NCI-H2196 treated with DMSO at 0.1 percent for 48 hours (cell line): Measurements from ENCODE around the gene VENTX.

ENCODE experiments used
- DNase-seq: peaks from one replicate; lab custom pipeline; 2025; ENCODE audit not compliant: unreplicated experiment; lab: John Stamatoyannopoulos, UW

VENTX gene

GRCh38 chr10:133237588-133238465 is at the start of gene VENTX:
TSS of gene VENTX (plus strand) at chr10:133237855. CDS start at chr10:133237915, 60 bp downstream.
- no peak for DNase-seq

GRCh38 chr10:133187906-133188681 is 49.6 kb upstream of the VENTX start:
- DNase-seq, result no peak

GRCh38 chr10:133189256-133189655 is 48.4 kb upstream of the VENTX start:
- DNase-seq, result no peak

GRCh38 chr10:133189726-133190125 is 47.9 kb upstream of the VENTX start:
- no peak for DNase-seq

- DNase-seq, result no peak
Observed at GRCh38 chr10:133190225-133190624, 47.4 kb upstream of the VENTX start.

- no peak for DNase-seq
Observed at GRCh38 chr10:133191651-133192050, 46.0 kb upstream of the VENTX start.

- no peak for DNase-seq
Observed at GRCh38 chr10:133194151-133194550, 43.5 kb upstream of the VENTX start.

- DNase-seq, result no peak
Observed at GRCh38 chr10:133195096-133195495, 42.6 kb upstream of the VENTX start.

- DNase-seq, result no peak
Observed at GRCh38 chr10:133195611-133196010, 42.0 kb upstream of the VENTX start.

GRCh38 chr10:133196221-133196915 is 41.3 kb upstream of the VENTX start:
- no peak for DNase-seq

- DNase-seq, result no peak
Observed at GRCh38 chr10:133196936-133197758, 40.5 kb upstream of the VENTX start.

- DNase-seq, result no peak
Observed at GRCh38 chr10:133197786-133198185, 39.9 kb upstream of the VENTX start.

- DNase-seq, result no peak
Observed at GRCh38 chr10:133198206-133198605, 39.4 kb upstream of the VENTX start.

GRCh38 chr10:133198621-133199487 is 38.8 kb upstream of the VENTX start:
- no peak for DNase-seq

GRCh38 chr10:133199488-133199885 is 38.2 kb upstream of the VENTX start:
- no peak for DNase-seq

- no peak for DNase-seq
Observed at GRCh38 chr10:133199992-133200611, 37.6 kb upstream of the VENTX start.

GRCh38 chr10:133200621-133201031 is 37.0 kb upstream of the VENTX start:
- no peak for DNase-seq

GRCh38 chr10:133201151-133201947 is 36.3 kb upstream of the VENTX start:
- no peak for DNase-seq
